Panc1 (cell line): Measurements from ENCODE around the gene TAF1A. TPM values are rescaled to one million over a fixed set of nuclear protein-coding genes. Genes with fewer than 3 reads are reported as not detected.

Experiments used
- ATAC-seq: fragments of 200-7000 bp; cut with Tn5 transposase; 2 replicates; pipeline ENCODE4 v1.9.1; 2020; ENCODE audit warnings: mild to moderate bottlenecking, moderate library complexity
- BruUV-seq: library from RNA; stranded (reverse); fragments of 400-500 nt; replicated peaks from 2 replicates; lab custom pipeline; 2021; lab: Mats Ljungman, UMichigan
- CTCF ChIA-PET: fragments of 300-600 bp; sonication (Branson Sonifier 250); formaldehyde crosslinking; loops from one replicate; lab custom pipeline; 2022; ENCODE audit warnings: antibody characterized with exemption; lab: Charles Lee
- POLR2A ChIA-PET: fragments of 300-600 bp; sonication (Branson Sonifier 250); formaldehyde crosslinking; loops from one replicate; lab custom pipeline; 2022; ENCODE audit warnings: antibody characterized with exemption; lab: Charles Lee
- DNase-seq: peaks from one replicate; pipeline ENCODE4 v3.0.0-alpha.2; 2010; ENCODE audit warnings: low read depth, low spot score
- H3K27ac ChIP-seq: 2 replicates; pipeline ENCODE4 v1.5.1; 2011; ENCODE audit warnings: mild to moderate bottlenecking, low read length, inconsistent platforms
- H3K27me3 ChIP-seq: fragments of 200-500 bp; sonication (Bioruptor generic); 2 replicates; pipeline ENCODE4 v1.6.0; 2014; ENCODE audit warnings: low read length, inconsistent platforms; ENCODE audit not compliant: control insufficient read depth, insufficient read depth
- H3K36me3 ChIP-seq: fragments of 200-500 bp; sonication (Bioruptor generic); 2 replicates; pipeline ENCODE4 v1.5.1; 2014; ENCODE audit warnings: inconsistent platforms, mild to moderate bottlenecking, low read length, moderate library complexity; ENCODE audit not compliant: control insufficient read depth, insufficient read depth
- H3K4me1 ChIP-seq: 2 replicates; pipeline ENCODE4 v1.5.1; 2011; ENCODE audit warnings: inconsistent platforms, mild to moderate bottlenecking, low read length, moderate library complexity; ENCODE audit not compliant: control insufficient read depth, insufficient read depth
- H3K4me3 ChIP-seq, 2 experiments: 2 replicates each; pipeline ENCODE4 v1.5.1; 2011 to 2012; ENCODE audit warnings: low read depth in 2 of 2, low read length in 2 of 2, mild to moderate bottlenecking in 2 of 2, inconsistent platforms in 1 of 2, moderate library complexity in 1 of 2
- H3K9me3 ChIP-seq: fragments of 200-500 bp; sonication (Bioruptor generic); 2 replicates; pipeline ENCODE4 v1.5.1; 2014; ENCODE audit warnings: low read depth, mild to moderate bottlenecking, inconsistent platforms, low read length, moderate library complexity; ENCODE audit not compliant: control insufficient read depth, insufficient read depth
- CTCF ChIP-seq: fragments of 450-650 bp; IDR thresholded peaks from 2 replicates; pipeline ENCODE4 v1.5.1; 2017; ENCODE audit warnings: mild to moderate bottlenecking
- POLR2AphosphoS5 ChIP-seq: IDR thresholded peaks from 2 replicates; pipeline ENCODE4 v1.6.1; 2012; ENCODE audit warnings: mild to moderate bottlenecking, low read depth, low read length, moderate library complexity
- REST ChIP-seq, 2 experiments: IDR thresholded peaks; 2 replicates each; pipeline ENCODE4 v1.6.1; 2011 to 2012; ENCODE audit warnings: low read depth in 2 of 2, control low read depth in 1 of 2, low read length in 1 of 2, mild to moderate bottlenecking in 1 of 2, moderate library complexity in 1 of 2; ENCODE audit not compliant: insufficient read depth in 1 of 2
- SIN3A ChIP-seq: IDR thresholded peaks from 2 replicates; pipeline ENCODE4 v1.6.1; 2012; ENCODE audit warnings: low read depth, mild to moderate bottlenecking, low read length, moderate library complexity, borderline replicate concordance; ENCODE audit not compliant: insufficient read depth
- TCF7L2 ChIP-seq: IDR thresholded peaks from 2 replicates; pipeline ENCODE4 v1.6.1; 2011; ENCODE audit warnings: mild to moderate bottlenecking, low read depth, low read length, inconsistent platforms
- in situ Hi-C: cut with HindIII; loops from 2 replicates; pipeline ENCODE4 v1.10.0; 2016; ENCODE audit warnings: low sequenced_read_pairs, low pct_unique_long_range_greater_than_20kb
- intact Hi-C: fragments of 100-400 bp; cut with micrococcal nuclease; formaldehyde crosslinking; loops from one replicate; pipeline ENCODE4 v1.10.0; 2022; ENCODE audit not compliant: unreplicated experiment
- total RNA-seq: library from RNA; stranded (reverse); gene quantifications from one replicate; pipeline ENCODE4 v1.2.1, GENCODE V29; 2021; ENCODE audit not compliant: unreplicated experiment

The TAF1A gene
- total RNA-seq, 1 experiment from 2014 or later = 11.6 TPM

GRCh38 chr1:222623458-222623857 is 33.7 kb upstream of the TAF1A start:
- POLR2A ChIA-PET = no interaction called here
- no peak overlapping the region for H3K27ac ChIP-seq
- no peak for ATAC-seq
- no peak for DNase-seq
- no peaks in the 10 kb centered on the region for H3K27me3 ChIP-seq
- no TSS peak for BruUV-seq
- CTCF ChIA-PET = no interaction called here
- in situ Hi-C loops = loop anchor here (5.0 kb wide), 1 partner anchor 36 kb away; the partner anchor contains the start of gene TAF1A
- H3K4me3 ChIP-seq = no peak overlapping the region
- no peaks in the 10 kb centered on the region for H3K9me3 ChIP-seq
- H3K36me3 ChIP-seq = peaks cover 7% of the 10 kb centered on the region
- intact Hi-C loops = no loop called here
- TF ChIP-seq CTCF (no peak), SIN3A (no peak), REST (IDR thresholded peaks at IDR 0.05; ENCODE audit: insufficient read depth in 1 of 2, low read depth in 2 of 2, low read length in 1 of 2) (no peak), TCF7L2 (no peak), POLR2AphosphoS5 (no peak)
- peaks cover 9% of the 10 kb centered on the region for H3K4me1 ChIP-seq

- no peak overlapping the region for H3K4me3 ChIP-seq
- in situ Hi-C loops = loop anchor here (5.0 kb wide), 1 partner anchor 35 kb away; the partner anchor contains the start of gene TAF1A
- H3K9me3 ChIP-seq = no peaks in the 10 kb centered on the region
- peaks cover 5% of the 10 kb centered on the region for H3K36me3 ChIP-seq
- DNase-seq (no peak), ATAC-seq (no peak)
- ChIA-PET POLR2A (no interaction called here), CTCF (no interaction called here)
- no peaks in the 10 kb centered on the region for H3K27me3 ChIP-seq
- intact Hi-C loops = no loop called here
- H3K4me1 ChIP-seq = peaks cover 9% of the 10 kb centered on the region
- TF ChIP-seq CTCF (no peak), TCF7L2 (no peak), REST (IDR thresholded peaks at IDR 0.05; ENCODE audit: insufficient read depth in 1 of 2, low read depth in 2 of 2, low read length in 1 of 2) (no peak), SIN3A (no peak), POLR2AphosphoS5 (no peak)
- BruUV-seq = no TSS peak
- H3K27ac ChIP-seq = no peak overlapping the region
These were observed 33.0 kb upstream of the TAF1A start for GRCh38 chr1:222622765-222623164.
